Measurements from ENCODE around the gene HACL1. TPM values are rescaled to one million over a fixed set of nuclear protein-coding genes. Genes with fewer than 3 reads are reported as not detected.

HACL1 gene
- total RNA-seq, 2 donors from 2014 or later, result 12.3 to 13.2 TPM

DNA sequence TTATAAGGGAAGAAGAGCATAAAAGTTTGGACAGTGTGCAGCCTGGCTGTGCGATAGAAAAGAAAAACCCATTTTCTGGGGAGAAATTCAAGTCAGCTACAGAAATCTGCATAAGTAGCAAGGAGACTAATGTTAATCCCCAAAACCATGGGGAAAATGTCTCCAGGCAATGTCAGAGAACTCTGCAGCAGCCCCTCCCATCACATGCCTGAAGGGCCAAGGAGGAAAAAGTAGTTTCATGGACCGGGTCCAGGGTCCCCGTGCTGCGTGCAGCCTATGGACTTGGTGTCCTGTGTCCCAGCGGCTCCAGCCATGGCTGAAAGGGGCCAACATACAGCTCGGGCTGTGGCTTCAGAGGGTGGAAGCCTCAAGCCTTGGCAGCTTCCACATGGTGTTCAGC is 51.5 kb downstream of the HACL1 start:
- Histone ChIP-seq H3K27ac (no peak overlapping the region), H3K4me1 (no peaks in the 10 kb centered on the region), H3K36me3 (no peaks in the 10 kb centered on the region), H3K9me3 (no peaks in the 10 kb centered on the region), H3K4me3 (no peak overlapping the region), H3K27me3 (no peaks in the 10 kb centered on the region)
- DNase-seq (ENCODE audit: low spot score), result no peak
- TF ChIP-seq, protein P1, sequence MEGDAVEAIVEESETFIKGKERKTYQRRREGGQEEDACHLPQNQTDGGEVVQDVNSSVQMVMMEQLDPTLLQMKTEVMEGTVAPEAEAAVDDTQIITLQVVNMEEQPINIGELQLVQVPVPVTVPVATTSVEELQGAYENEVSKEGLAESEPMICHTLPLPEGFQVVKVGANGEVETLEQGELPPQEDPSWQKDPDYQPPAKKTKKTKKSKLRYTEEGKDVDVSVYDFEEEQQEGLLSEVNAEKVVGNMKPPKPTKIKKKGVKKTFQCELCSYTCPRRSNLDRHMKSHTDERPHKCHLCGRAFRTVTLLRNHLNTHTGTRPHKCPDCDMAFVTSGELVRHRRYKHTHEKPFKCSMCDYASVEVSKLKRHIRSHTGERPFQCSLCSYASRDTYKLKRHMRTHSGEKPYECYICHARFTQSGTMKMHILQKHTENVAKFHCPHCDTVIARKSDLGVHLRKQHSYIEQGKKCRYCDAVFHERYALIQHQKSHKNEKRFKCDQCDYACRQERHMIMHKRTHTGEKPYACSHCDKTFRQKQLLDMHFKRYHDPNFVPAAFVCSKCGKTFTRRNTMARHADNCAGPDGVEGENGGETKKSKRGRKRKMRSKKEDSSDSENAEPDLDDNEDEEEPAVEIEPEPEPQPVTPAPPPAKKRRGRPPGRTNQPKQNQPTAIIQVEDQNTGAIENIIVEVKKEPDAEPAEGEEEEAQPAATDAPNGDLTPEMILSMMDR (IDR thresholded peaks at IDR 0.05), result no peak

DNA sequence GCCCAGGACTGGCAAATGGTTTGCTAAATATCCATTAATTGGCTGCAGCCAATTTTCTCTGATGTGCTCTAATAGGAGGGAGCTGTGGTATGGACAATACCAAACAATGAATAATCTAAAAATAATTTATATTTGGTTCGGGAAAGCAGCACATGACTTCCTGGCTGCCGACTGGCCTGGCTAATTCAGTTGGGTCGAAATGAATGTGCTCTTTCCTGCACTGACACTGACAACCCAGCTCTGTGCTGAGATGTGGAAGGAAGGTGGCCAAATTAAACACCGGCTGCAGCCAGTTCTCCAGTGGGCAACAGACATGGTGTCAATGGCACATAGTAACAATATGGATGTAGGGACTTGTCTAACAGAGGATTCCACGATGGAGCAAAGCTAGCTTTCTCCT is 58.8 kb downstream of the HACL1 start:
- no peak for DNase-seq (ENCODE audit: low spot score)
- peak overlapping the region in 1 of 2 donors; percentile 29 for H3K27ac ChIP-seq
- peaks cover 0 to 15% of the 10 kb centered on the region in 2 donors for H3K4me1 ChIP-seq
- no peak overlapping the region for H3K4me3 ChIP-seq
- TF ChIP-seq, protein P1 (IDR thresholded peaks at IDR 0.05), result no peak
- no peaks in the 10 kb centered on the region for H3K27me3 ChIP-seq
- H3K36me3 ChIP-seq, result no peaks in the 10 kb centered on the region
- no peaks in the 10 kb centered on the region for H3K9me3 ChIP-seq

- H3K27ac ChIP-seq, result no peak overlapping the region
- no peaks in the 10 kb centered on the region for H3K9me3 ChIP-seq
- H3K27me3 ChIP-seq, result no peaks in the 10 kb centered on the region
- TF ChIP-seq, protein P1 (IDR thresholded peaks at IDR 0.05), result no peak
- no peaks in the 10 kb centered on the region for H3K36me3 ChIP-seq
- peaks cover 0 to 15% of the 10 kb centered on the region in 2 donors for H3K4me1 ChIP-seq
- no peak overlapping the region for H3K4me3 ChIP-seq
- DNase-seq (ENCODE audit: low spot score), result no peak
These were observed 60.0 kb downstream of the HACL1 start for GRCh38 chr3:15541371-15541770.

GRCh38 chr3:15539066-15539465 is 62.3 kb downstream of the HACL1 start:
- Histone ChIP-seq H3K4me3 (no peak overlapping the region), H3K9me3 (no peaks in the 10 kb centered on the region), H3K4me1 (peaks cover 0 to 15% of the 10 kb centered on the region in 2 donors), H3K36me3 (no peaks in the 10 kb centered on the region), H3K27ac (no peak overlapping the region), H3K27me3 (no peaks in the 10 kb centered on the region)
- TF ChIP-seq, protein P1 (IDR thresholded peaks at IDR 0.05), result no peak
- DNase-seq (ENCODE audit: low spot score), result peak; percentile 28

- TF ChIP-seq, protein P1 (IDR thresholded peaks at IDR 0.05), result no peak
- no peak for DNase-seq (ENCODE audit: low spot score)
These were observed 63.0 kb downstream of the HACL1 start for GRCh38 chr3:15538345-15538744.

GRCh38 chr3:15536856-15537255 is 64.5 kb downstream of the HACL1 start:
- Histone ChIP-seq H3K4me1 (no peaks in the 10 kb centered on the region), H3K27ac (no peak overlapping the region), H3K4me3 (no peak overlapping the region), H3K9me3 (no peaks in the 10 kb centered on the region), H3K36me3 (no peaks in the 10 kb centered on the region), H3K27me3 (no peaks in the 10 kb centered on the region)
- no peak for DNase-seq (ENCODE audit: low spot score)
- TF ChIP-seq, protein P1 (IDR thresholded peaks at IDR 0.05), result no peak

More at GRCh38 chr3:15538345-15538744, 63.0 kb downstream of the HACL1 start:
- no peaks in the 10 kb centered on the region for H3K27me3 ChIP-seq
- H3K4me3 ChIP-seq, result no peak overlapping the region
- no peak overlapping the region for H3K27ac ChIP-seq
- H3K9me3 ChIP-seq, result no peaks in the 10 kb centered on the region
- no peaks in the 10 kb centered on the region for H3K36me3 ChIP-seq
- peaks cover 0 to 13% of the 10 kb centered on the region in 2 donors for H3K4me1 ChIP-seq

Measured in right atrium auricular region (tissue), 2 donors.